Nucleus accumbens (tissue), 56 donors: ENCODE data around the gene DIP2C.

Source experiments
- DNase-seq, 56 donors: peaks; one replicate each; lab custom pipeline; 2025; lab: John Stamatoyannopoulos, UW

The DIP2C gene

DNA sequence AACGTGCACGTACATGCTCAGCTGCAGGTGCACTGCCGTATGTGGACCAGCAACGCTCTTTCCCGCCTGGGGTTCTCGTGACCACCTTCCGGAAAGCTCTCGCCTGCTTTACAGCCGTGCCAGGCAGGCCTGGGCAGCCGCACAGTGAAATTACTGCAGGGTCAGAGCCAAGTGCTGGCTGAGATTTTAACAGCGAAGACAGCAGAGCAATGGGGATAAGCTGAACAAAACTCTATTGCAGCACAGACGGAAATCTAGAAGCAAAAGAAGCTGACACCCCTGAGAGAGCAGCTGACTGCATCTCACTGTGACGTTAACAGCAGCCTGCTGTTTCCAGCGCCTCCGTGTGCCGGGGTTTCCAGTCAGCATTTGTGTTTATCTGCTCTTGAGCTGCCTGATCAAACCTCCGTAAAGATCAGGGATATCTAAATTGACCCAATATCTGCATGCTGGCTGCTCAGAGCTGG, 179.0 kb downstream of the DIP2C start:
- peak in 49 of 56 donors; percentile 23 to 86 (median 65) for DNase-seq

DNA sequence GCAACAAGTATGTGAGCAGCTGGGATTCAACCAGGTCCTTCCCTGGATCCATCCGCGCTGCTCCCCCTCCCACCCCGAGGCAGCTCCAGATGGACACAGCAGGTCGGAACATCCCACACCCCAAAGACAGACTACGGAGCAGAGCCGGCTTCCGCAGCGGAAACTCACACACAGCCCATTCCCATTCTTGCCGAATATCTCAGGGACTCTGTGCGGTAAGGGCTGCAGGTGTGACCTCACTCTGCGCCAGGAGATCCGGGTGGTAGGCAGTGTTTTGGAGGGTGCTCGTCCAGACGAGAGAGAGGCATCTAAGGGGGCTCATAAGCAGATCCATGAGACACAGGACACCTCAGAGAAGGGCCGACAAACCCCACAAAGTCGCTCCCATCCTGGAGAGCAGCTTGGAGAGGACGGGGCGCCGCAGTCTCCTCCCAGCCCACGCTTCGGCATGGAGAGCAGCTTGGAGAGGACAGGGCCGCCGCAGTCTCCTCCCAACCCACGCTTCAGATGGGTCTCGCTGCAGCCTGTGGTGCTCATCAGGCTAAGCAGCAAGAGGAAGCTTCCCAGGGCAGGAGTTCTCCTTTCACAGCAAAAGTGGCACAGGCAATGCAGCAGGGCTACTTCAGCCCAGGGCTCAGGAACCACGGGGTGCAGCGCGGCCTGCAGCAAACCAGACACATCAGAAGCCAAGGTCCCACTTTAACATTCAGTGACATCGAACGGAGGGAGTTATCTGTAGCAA, 179.9 kb downstream of the DIP2C start:
- DNase-seq: peak in 1 of 56 donors; percentile 38

DNA sequence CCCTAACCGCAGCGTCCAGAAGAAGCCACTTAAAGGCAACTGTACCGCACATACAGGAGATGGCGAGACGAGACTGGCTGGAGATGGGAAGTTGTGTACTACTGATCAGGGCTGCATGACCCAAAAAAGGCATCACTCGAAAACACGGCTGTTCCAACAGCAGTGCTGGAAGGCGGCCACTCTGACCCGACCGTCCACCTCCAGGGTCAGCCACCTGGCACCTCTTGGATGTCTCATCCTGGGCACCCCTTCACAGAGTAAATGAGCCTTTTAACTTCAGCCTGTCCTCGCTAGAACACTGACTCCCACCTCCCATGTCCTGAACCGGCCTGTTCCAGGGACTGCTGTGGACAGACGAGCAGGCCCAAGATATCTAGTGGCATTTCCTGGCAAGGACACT, 180.7 kb downstream of the DIP2C start:
- no peak for DNase-seq

DNA sequence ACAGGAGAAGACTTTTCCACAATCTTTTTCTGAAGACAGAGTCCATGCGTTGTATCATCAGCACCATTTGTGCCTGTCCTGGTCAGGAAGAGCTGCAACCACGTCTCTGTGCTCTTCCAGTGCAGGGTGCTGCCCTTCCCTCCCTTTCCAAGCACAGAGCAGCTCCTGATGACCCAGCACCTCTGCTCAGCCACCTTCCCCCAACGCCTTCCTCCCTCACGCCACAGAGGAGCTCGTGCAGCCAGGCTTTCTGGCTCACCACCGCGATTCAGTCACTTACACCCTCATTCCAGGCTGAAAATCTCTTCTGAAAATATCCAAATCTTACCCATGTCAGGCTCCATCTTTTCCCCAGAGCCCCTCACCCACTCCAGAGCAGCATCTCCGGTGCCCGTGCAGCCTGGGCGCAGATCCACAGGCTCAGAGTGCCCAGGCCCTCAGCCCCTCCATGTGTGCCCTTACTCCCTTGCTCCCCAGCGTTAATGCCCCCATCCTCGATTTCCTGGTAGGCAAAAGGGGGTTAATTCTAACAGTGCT, 181.5 kb downstream of the DIP2C start:
- DNase-seq: no peak

DNA sequence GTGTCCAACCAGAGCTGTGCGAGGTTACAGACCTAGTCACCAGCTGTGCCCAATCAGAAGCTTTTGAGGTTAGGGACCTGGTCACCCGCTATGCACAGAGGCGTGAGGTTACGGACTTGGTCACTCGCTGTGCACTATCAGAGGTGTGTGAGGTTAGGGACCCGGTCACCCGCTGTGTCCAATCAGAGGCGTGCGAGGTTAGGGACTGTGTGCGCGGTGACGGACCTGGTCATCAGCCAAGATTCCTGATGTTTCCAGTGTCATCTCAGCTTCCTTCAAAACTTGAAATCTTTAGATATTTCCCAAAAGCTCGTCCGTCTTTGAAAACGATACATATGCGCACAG, 182.1 kb downstream of the DIP2C start:
- no peak for DNase-seq

DNA sequence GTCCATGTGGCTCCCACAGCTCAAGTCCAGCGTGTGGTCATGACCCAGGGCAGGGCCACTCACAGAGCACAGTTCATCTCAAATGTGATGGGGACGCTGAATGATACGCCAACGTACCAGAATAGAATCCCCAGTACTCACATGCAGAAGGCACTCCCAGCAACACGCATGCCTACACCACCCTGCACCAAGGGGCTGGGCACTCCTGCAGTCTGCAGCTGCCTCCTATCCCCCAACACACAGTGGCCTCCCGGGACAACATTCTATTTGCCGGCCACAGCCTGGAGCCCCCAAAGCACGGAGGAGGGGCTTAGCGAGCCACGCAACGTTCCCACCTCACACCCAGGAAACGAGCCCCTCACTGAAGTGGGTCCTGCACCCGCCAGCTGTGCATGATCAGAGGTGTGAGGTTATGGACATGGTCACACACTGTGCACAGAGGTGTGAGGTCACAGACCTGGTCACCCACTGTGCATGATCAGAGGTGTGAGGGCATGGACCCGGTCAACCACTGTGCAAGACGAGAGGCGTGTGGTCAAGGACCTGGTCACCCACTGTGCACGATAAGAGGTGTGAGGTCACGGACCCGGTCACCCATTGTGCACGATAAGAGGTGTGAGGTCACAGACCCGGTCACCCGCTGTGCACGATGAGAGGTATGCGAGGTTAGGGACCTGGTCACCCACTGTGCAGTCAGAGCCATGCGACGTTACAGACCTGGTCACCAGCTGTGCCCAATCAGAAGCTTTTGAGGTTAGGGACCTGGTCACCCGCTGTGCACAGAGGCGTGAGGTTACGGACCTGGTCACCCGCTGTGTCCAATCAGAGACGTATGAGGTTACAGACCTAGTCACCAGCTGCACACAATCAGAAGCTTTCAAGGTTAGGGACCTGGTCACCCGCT, 182.8 kb downstream of the DIP2C start:
- no peak for DNase-seq

DNA sequence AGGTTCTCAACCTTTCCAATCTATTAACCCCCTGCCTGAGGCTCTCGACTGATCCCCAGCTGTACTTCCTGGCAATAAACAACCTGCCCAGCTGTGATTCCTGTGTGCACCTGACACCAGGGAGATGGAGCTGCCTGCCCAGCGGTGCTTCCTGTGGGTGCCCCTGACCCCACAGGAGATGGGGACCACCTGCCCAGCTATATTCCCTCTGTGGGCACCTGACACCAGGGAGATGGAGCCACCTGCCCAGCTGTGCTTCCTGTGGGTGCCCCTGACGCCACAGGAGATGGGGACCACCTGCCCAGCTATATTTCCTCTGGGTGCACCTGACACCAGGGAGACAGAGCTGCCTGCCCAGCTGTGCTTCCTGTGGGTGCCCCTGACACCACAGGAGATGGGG, 184.0 kb downstream of the DIP2C start:
- no peak for DNase-seq

DNA sequence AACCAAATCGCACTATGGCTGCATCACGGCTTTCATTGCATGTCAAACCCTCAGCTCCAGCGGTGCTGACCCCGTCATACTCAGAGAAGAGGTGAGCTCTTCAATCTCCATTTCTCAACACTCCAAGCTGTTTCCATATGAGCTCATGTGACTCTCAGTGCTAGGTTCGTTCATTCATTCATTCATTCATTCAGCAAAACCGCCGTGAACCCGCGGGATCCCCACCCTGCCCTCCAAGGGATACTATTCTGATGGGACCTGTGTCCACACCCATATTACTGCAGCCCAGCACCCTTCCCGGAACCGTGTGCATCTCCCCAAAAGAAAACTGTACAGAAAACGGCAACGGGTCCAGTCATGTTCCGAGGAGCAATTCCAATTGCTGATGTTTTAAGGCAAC, 184.7 kb downstream of the DIP2C start:
- no peak for DNase-seq

DNA sequence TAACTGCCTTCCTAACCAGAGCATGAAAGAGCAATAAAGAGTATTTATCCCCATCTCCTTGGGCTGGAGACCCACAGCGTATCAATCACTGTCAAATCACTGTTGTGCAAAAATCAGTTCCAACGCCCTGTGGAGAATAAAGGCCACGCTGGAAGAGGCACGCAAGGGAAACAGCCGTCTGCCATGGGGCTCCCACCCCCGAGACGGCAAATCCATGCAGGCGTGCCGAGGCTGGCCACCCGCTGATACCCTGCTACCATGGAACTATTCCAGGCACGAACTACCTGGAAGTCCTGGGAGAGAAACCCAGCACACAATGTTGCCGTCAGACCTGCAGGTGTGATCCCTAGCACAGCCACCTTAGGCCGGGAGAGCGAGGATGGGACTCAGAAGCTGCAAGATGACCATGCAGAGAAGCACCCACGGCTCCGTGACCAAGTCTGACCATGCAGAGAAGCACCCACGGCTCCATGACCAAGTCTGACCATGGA, 185.3 kb downstream of the DIP2C start:
- DNase-seq: no peak

DNA sequence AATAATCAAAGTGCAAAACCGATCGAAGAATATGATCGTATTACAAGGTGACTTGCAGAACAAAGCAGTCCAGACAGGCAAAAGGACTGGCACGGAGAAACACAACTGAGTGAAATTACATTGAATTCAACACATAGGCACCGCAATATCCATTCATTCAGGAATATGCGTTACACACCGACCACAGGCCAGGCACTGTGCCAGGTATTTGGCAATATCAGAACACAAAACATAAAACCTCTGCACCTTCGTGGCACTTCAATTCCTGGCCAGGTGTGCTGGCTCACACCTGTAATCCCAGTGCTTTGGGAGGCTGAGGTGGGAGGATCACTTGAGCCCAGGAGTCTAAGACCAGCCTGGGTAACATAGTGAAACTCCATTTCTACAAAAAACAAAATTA, 187.9 kb downstream of the DIP2C start:
- DNase-seq: no peak

DNA sequence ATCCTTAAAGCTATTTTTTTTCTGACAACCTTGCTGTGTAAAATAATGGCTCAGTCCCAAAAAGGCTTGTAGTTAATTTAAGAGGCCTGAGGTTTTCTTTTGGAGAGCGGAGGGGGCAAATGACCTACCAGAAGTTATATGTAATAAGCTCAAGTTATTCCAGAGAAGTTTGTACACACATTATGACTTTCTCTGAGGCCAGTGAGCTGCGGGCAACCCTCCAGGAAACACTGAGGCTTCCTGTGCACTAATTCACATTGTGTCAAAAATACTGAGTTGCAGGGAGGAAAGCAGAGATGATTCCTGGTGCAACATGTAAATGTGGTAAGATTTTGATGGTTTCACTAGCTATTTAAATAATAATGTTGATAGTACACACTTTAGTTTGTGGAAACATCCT, 188.6 kb downstream of the DIP2C start:
- no peak for DNase-seq

DNA sequence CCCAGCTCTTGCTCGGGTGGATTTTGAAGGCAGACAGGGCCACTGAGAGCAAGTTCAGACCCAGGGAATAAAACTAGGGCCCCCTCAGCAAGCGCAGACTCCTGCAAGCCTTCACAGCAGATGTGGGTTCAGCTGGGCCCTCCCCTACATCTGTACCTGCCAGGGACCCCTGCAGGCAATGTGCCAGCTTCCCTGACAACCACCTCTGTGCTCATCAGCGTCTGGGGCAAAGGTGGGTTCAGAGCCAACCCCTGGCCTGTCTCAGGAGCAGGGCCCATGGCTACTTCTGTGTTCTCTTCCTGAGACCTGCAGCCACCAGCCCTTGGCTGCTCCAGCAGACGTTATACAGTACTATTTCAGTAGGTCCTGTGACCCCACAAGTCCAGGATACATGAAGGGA, 189.5 kb downstream of the DIP2C start:
- DNase-seq: no peak

DNA sequence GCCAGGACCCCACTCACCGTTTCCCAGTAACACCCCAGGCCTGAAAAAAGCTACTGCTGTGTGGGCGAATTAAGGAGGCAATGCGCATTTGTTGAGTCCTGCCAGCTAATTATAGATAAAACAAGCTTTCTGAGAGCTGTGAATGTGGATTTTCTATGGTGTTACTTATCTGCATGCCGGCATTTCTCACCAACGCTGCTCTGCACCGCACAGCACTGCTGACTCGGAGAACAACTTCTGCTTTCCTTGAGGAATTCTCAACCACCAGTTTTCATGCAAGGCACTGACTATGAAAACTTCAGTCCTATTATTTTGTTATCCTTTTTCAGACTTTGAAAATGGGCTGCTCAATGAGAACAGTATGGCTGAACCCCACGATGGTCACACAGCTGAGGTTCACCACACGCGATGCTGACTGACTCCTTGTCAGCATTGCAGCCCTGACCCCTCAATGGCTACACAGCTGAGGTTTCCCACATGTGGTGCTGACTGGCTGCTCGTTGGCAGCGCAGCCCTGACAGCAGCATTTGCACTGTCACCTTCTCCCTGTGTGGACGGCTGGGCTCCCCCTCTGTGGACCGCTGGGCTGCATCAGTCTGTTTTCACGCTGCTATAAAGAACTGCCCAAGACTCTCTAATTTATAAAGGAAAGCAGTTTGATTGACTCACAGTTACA, 190.6 kb downstream of the DIP2C start:
- DNase-seq: no peak

DNA sequence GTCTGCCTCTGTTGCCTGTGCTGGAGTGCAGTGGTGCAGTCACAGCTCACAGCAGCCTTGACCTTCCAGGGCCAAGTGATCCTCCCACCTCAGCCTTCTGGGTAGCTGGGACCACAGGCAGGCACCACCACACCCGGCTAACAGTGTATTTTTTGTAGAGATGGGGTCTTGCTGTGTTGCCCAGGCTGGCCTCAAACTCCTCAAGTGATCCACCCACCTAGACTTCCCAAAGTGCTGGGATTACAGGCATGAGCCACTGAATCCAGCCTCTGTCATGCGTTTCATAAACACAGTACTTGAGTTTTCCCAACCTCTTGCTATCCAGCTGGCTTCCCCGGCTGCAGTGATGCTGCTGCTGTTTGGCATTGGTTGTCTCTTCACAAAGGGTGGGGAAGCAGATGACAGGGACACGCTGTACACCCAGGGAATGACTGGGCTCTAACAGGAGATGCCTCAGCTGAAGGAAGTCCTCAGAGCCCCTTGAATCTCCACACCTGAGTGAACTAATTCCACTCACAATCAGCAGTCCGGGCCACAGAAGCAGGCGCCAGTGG, 191.5 kb downstream of the DIP2C start:
- peak in 2 of 56 donors; percentile 25 to 29 for DNase-seq

DNA sequence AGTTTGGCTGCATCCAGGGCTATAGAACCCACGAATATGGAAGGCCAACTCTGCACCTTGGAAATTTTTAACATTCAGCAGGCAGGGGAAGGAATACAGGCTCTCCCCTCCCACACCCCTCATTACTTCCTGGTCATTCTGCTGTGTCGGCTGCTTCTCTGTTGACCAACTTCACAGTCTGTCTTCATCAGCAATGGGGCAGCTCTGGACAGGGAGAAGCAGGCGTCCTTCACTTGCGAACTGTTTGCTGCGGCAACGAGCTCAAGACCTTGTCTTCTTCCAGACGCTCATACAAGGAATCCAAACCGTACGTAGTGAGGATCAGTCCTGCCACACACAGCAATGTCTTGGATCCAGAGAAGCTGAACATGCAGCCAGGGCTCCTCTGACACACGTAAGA, 192.2 kb downstream of the DIP2C start:
- no peak for DNase-seq

DNA sequence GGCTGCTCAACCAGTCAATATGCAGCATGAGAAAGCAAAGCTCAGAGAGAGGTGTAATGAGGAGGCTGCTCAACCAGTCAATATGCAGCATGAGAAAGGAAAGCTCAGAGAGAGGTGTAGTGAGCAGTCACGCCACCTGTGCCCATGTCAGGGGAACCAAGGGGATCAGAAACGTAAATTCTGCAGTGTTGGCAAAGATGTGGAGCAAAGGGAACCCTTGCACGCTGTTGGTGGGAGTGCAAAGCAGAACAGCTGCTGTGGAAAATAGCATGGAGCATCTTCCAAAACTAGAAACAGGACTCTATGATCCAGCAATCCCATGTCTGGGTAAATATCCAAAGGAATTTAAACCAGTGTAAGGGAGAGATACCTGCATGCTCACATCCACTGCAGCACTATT, 194.9 kb downstream of the DIP2C start:
- no peak for DNase-seq

DNA sequence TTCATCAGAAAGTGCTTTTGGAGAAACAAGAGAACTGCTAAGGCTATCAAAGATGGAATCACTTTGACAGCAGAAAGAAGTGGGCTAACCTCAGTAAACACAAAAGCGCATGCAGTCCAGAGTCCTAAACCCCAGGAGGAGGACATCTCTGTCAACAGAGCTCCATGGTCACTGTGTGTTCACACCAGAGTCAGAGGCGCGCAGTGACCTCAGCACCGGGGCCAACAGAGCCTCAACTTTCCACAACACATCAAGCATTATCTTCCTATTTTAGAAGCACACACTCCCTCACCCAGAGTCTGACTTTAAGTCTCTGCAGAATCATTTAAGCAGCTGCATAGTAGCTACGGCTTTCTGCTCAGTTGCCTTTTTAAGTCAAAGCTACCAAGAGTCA, 195.3 kb downstream of the DIP2C start:
- no peak for DNase-seq

DNA sequence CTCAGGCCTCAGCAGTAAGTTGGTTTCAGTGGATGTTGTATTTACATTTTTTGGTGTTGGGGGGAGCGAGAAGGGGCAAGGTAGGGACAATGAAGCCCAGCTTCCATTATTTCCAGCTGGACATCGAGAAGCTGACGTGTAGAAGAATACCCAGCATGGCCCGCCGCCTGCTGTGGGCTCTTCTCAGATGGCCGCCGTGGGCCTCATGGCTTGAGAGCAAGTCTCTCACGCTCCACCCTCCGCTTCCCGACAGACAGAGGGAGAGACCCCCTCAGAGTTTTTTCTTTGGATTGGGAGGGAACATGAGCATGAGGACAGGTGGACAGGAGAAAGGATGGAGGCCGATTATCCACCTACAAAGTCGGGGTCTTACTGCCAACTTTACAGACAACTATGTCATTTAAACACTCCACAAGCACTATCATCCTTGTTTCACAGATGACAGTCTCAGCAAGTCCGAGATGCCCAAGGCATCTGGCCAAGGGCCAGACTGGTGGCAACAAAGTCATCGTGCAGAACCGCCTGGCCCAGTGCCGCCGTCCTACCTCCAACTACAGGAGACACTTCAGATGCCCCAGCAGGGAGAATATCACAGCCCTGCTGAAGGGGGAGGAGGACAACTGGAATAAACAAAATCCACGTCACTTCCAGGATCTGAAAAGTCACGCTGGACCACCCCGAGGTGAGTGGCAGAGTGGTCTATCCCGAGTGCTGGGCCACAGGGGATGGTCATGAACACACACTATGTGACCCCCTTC, 195.9 kb downstream of the DIP2C start:
- DNase-seq: peak in 1 of 56 donors; percentile 42

DNA sequence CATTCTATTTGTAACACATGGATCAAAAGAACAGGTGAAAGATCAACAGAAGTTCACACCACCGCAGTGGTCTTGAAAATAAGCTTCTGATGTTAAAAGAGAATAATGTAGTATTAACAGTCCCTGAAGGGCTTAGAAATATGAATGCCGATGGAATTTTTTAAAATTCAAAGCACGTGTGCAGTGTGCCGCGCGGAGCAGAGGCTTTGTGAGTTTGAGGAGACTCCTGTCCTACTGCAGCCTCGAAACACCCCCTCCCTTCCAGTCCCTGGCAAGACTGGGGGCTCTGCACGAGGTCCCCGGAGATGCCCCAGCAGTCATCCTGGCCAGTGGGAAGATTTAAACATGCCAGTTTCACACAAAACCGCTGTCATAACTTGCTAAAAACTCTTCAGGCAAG, 196.6 kb downstream of the DIP2C start:
- DNase-seq: peak in 2 of 56 donors; percentile 36 to 37
